Measurements from ENCODE around the gene INPP5A.
"Not testable (repeated sequence)": the region's sequence is repeated elsewhere in the genome, so short reads cannot be mapped to it uniquely, and the experiment has no call there.

The INPP5A gene

DNA sequence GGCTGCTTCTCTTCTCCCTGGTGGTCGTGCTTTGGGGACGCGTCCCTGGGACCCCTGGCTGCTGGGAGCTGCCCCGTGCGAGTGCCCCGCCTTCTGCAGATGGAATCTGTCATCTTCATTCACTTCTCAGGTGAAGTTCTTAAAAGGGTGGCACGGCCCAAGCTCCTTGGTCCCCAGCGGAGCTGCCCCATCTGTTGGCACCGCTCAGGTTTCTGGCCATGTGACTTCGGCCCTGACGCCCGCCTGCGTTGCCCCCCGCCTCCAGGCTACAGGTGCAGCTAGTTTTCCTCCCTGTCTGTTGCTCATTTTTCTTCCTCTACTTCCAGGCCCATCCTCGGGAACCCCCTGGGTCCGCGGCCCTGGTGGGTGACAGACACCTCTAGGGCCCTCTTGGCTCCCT is 255.2 kb downstream of the INPP5A start:
- DNase-seq = no peak

DNA sequence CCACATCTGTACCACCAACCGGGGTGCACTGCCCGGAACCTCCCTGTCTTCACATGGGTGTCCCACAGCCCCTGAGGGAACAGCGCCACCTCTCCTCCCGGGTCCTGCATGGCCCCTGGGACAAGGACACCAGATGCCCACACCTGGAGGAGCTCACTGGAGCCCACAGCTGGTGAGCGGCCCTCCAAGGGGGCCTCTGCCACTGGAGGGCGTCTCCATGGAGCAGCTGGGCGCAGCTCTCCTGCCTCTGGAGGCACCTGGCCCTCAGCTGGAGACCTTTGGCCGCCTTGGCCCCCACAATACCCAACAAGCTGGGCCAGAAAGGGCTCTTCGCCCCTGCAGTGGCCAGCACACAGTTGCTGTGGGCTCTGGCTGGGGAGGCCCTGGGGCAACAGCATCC is 255.6 kb downstream of the INPP5A start:
- no peak for DNase-seq

DNA sequence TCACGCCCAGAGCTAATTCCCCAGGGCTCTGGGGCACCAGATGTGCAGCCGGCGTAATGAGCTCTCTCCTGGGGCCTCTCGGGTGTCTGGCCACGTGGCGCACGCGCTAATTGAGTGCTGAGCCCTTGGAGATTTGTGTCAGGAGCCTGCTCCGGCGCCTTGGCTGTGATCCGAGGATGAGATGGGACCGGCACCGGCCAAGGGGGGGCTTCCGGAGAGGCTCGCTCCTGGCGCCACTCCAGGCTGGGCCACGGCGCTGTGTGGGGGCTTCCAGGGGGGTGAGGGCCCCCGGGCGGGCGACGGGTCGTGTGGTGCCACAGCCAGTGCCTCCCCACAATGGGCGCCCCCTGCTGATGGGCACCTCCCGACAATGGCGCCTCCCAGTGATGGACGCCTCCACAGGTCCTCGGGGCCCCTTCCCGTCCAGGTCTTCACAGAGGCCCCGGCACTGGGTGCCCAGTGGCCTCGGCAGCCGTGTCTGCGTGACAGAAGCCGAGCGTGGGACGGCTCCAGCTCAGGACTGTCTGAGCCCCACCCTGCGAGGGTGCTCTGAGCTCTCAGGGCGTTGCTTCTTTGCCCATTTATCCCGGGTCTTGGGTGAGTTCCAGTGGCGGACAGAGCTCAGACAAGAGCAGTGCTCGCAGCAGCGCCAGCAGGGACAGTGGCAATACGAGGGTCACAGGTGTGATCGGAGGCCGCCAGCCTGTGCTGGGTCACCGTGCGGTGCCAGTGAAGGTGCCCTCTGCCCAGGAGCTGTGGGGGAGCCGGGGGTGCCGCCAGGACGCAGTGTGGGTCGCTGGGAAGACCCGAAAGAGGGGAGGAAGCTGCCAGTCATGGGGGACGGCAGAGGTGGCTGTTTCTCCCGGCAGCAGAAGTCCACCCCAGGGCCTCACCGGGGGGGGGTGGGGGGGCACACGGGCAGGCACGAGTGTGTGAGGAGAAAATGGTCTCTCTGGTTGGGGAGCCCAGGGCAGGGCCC is 256.6 kb downstream of the INPP5A start:
- DNase-seq = peak; percentile 26

DNA sequence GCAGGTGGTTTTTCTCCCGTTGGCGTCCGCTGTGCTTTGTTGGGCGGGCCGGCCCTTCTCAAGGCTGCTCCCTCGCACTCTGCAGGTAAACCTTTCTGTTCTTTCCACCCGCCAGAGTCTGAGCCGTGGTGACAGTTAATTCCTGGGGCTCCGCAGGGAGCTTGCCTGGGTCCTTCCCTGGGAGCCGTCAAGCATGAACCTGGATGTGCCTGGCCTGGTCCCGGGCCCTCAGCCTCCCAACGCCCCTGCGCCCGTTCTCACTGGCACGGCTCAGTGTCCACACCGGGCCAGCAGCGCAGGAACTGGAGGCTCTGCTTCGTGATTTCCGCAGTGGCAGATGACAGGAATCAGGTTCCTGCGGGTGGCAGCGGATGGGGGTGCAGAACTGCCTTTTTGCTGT is 259.3 kb downstream of the INPP5A start:
- DNase-seq = no peak

DNA sequence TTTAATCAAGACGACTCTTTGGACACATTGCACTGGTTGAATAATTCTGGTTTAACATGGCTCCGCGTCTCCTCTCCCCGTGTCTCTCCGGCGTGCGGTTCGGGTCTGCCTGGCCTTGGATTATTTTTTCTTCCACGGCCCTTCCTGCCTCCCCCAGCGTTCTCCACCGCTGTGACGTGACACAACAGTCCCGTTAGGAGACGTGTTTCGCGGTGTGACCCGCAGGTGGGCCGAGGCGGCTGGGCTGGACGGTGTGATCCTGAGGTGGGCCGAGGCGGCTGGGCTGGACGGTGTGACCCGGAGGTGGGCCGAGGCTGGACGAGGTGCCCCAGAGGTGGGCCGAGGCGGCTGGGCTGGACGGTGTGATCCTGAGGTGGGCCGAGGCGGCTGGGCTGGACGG is 260.4 kb downstream of the INPP5A start:
- DNase-seq = not testable (repeated sequence)

DNA sequence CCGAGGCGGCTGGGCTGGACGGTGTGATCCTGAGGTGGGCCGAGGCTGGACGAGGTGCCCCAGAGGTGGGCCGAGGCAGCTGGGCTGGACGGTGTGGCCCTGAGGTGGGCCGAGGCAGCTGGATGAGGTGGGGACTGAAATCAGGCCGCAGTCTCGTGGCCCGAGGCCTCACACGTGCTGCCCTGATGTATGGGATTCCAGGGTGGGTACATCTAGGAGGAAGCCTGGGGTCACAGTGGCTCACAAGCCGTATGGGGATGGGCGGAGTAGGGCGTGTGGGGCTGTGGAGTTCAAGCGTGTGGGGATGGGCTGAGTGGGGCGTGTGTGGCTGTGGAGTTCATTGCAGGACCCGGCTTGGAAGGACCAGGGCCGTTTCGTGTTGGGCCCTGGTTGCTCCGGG is 260.8 kb downstream of the INPP5A start:
- no peak for DNase-seq

DNA sequence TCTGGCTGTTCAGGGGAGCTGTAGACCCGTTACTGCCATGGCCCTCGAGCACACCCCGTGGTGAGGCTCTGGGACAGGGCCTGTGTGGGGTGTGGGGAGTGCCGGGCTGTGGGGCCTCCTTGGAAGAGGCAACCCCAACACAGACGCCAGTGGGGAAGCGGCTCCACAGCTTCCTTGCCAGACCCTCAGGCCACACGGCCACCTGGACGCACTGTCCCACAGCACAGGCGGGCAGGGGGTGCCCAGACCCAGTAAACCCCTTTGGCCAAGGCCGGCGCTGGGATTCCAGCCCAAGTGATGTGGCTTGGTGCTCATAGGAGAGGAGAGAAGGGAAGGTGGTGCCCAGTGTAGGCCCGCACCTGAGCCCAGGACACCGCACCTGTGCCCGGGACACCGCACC is 261.3 kb downstream of the INPP5A start:
- no peak for DNase-seq

DNA sequence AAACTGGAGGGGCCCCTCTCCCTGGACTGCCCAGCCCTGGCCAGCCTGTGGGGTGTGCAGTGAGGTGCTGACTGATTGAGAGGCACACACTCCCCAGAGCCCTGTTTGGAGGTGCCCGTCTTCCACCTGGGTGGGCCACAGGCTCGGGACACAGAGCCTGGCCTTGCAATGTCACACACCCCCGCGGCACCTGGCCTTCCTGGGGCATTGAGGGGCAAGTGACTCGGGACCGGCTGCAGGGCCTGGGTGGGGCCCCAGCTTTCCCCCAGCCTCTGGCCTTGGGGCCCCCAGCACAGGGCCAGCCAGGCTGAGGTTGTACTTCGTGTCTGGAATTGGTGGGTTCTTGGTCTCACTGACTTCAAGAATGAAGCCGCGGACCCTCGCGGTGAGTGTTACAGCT is 262.3 kb downstream of the INPP5A start:
- no peak for DNase-seq

DNA sequence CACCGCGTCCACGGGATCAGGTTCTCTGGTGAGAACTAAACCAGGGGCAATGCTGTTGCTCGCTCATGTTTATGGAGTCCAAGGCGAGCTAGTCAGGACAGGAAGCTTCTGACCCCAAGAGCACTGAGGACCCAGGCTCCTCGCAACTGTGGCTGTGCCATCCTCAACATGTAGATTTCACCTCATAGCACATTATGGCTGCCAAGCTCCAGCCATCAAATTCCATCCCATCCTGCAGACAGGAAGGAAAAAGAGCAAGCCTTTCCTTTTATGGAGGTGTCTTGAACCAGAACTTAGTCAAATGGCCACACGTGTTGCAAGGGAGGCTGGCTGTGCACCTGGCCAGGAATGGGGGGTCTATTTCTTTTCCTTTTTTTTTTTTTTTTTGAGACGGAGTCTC is 264.5 kb downstream of the INPP5A start:
- DNase-seq = no peak

DNA sequence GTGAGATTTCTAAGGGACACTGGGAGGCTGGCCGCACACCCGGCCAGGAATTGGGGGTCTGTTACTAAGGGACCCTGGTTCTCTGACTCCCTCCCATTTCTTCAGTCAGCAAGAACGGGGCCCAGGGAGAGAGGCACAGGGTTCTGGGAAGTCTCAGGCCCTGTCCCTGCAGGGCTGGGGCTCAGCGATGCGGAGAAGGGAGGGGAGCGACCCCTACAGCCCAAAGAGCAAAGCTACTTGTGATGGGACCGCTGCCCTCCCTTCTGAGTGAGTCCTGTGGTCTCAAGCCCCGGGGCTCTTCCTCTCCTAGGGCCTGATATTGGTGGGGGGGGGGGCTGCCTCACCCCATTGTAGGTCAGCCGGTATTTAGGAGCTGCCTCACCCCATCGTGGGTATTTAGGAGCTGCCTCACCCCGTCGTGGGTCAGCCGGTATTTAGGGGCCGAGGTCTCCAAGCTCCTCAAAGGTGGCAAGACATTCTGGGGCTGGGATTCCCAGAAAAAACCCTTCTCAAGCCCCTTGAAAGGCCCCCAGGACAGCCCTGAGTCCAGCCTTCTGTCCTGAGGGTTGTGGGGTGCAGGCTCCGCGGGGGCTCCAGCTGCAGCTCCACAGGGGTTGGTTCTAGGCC is 265.2 kb downstream of the INPP5A start:
- DNase-seq = no peak

DNA sequence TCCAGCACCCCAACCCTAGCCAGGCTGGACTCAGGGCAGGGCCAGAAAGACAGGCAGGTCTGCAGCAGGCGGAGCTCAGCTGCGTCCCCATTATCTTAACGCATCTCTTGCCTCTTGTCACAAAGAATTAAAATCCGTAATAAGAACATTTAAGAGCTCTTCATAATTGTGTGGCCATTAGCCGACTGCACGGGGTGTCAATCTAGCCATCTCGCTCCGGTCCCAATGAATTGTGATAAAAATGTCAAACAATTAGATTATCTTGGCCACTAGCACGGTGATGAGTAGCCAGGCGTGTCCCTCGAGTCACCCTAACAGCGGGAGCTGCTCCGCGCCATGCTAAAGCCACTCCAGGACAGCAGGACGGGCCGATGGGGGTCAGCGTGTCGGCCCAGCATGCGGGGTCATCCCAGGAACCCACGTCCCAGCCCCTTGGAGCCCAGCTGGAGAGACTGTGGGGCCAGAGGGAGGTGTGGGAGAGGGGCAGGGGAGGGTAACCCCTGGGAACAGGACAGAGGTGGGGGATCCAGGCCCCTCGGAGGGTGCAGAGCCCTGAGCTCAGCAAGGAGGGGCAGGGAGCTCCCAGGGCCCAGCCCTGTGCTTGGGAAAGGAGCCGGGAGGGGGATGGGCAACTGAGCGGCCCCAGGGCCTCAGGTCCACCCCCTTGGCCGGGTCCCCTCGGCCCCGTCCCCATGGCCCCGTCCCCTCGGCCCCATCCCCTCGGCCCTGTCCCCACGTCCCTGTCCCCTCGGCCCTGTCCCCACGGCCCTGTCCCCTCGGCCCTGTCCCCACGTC is 266.0 kb downstream of the INPP5A start:
- no peak for DNase-seq

DNA sequence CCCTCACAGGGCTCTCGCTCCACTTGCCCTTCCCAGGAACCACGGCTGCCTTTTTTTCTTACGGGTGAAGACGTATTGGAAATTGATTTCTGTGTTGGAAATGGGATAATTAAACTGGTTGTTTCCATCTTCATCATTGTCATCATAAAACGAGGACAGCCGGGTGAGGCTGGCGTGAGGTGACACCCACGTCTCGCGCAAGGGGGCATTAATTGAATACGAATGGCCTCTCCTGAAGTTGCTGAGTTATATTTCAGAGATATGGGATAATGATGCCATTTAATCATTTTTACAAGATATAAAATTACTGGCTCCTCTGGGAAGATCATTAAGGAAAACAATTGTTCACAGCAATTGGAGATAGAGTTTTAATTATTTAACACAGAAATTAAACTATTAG is 266.7 kb downstream of the INPP5A start:
- DNase-seq = no peak

DNA sequence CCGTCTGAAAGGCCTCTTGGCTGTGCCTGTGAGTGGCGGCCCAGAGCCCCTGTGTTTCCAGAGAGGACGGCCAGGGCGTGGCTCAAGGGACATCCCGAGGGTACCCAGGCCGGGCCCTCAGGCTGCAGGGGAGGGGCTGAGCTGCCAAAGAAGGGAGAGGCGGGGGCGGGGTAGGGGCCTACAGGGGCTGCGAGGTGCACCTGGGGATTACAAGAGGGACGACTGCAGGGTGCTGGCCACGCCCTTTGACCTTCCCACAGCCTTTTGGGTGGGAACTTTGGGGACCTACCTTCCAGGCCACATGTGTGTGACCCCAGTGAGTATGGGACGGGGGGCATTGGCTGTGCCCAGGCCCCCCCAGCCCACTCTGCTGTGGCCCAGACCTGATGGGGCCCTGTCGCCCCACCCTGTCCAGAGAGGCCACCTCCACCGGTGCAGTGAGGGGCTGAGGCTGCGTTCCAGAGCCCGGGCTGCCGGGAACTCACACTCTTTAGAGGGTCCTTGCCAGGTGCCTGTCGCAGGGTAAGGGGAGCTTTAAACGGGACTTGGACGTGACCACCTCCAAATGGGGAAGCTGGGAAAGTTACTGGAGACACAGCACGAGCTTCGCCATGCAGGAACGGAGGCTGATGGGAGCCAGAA is 267.3 kb downstream of the INPP5A start:
- DNase-seq = no peak

DNA sequence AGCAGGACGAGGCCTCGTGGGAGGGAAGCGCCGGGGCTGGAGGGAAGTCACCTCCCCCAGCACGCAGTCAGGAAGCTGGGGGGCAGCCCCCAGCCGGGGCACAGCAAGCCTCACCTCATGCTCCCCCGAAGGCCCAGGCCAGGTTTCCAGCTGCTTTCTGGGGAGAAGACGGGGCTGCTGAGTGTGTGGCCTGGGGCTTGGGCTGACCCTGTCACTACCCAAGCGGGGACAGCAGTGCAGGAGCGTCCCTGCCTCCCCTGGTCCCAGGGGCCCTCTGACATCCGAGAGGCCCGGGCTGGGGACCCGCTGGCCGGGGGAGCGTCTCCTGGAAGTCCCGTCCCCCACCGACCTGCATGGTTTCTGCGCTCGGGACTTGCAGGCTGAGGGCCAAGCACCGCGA is 268.0 kb downstream of the INPP5A start:
- no peak for DNase-seq

DNA sequence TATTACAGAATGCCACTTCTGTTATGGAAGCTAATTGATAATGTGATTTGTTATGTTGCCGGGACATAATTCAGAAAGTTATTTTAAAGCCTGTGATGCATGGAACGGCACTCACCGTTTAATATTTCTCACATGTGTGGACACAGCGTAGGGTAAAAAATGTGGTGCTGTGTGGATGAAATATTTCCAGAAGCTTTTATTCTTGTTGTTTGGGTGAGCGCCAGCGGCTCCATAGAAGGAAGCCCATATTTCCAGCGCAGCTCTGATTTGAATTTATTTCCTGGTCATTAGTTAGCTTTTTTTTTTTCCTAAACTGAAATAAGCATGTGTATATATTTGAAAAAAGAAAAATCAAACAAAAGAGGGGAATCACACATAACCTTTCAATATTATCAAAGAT is 268.5 kb downstream of the INPP5A start:
- DNase-seq = peak; percentile 14

DNA sequence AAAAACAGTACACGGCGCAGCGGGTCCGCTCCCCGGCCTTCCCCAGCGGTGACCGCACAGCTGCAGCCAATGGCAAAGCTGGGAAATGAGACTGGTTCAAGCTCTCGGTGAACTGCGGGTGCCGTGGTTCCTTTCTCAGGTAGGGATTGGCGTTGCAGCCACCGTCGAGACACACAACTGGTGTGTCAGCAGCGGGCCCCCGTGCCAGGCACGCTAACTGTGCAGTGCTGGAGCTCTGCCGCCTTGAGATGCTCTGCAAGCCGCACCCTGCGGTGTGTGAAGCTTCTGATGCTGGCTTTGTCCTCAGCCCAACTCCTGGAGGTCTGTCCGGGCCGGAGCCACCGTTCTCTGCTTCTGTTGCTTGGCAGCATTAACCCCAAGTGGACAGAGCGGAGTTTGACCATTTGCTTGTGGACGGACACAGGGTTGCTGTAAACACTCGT is 269.0 kb downstream of the INPP5A start:
- DNase-seq = no peak

DNA sequence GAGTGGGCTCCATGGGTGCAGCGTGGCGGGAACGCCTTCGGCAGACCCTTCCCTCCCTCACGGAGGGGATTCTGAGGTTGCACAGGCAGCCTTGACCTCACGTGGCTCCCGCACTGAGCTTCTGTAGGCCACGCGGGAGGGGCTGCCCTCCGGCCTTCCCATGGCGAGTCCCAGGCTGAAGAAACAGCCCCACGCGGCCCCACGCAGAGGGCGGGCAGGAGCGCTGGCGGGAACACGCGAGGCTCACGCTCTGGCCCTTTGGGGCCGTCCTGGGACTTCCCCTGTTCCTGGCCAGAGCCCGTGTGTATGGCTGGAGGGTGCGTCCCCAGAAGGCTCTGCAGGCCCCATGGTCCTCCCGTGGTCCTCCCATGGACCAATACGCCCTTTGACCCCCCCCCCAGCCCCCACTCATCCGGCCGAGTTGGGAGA is 270.0 kb downstream of the INPP5A start:
- no peak for DNase-seq

DNA sequence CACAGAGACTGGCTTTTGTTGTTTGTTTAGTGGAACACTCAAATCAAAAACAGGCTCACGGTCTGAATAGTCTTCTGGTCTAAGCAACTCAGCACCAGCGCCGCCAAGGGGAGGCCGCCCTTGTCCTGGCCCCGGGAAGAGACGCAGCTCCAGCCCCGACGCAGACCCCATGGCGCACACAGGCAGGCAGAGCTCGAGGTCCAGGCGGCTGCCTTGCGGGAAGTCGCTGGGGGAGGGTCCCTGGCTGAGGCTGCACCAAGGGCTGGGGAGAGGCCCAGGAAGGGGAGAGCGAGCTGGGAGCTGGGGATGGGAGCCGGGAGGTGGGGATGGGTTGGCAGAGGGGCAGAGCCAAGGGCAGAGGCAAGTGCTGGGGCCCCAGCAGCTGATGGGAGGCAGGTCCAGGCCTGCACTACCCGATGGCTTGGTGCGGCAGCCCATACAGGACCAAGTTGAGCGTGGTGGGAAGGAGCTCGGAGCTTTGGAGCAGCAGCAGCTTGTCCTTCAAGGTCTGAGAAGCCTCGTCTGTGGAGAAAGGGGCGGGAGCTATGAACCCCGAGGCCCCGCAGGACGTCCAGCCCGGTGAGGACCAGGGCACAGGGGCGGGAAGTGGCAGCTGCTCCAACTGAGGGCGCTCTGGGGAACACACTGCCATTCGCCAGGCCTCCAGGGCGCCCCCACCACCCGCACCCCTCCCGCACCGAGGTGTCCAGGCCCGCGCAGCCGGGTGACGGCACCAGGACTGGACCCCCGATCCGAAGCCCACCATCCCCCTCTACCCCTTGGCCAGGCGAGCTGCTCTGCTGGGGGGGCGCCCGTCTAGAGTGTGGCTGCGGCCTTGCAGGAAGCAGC is 271.0 kb downstream of the INPP5A start:
- no peak for DNase-seq

DNA sequence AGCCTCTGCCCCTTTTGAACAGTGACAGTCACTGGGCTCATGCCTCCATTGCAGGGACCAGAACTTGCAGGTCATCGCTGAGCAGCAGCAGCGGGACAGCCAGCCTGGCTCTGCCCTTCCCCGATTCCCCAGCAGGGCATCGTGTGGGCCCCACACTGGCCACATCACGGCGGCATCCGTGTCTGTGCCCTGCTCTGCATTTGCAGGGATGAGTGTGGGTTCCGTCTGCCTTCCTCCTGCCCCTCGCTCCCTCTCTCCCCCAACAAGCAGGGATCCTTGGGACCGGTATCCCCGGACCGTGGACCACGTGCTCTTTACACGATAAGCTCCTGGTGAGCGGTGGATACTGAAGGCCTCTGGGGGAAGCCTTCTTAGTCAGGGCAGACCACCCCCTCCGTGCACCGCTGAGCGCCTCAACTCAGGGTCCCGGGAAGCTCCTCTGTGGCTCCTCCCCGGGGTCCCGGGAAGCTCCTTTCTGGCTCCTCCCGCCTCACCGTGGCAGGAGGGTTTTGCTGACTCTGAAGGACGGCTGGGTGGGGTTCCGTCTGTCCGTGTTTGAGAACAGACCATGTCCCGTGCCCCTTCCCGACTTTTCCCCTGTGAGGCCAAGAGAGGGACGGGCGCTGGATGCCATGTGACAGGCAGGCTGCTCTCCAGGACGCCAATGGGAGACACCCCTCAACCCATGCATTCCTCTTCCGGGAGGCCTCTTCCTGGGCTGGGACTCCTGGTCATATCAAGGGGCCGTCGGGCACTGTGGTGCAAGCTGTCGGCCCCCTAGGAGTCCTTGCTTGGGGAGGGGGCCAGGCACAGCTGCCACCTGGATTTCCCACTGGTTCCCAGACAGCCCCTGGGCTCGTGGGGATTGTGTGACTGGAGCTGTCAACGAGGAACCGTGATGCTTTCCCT is 271.9 kb downstream of the INPP5A start:
- no peak for DNase-seq

DNA sequence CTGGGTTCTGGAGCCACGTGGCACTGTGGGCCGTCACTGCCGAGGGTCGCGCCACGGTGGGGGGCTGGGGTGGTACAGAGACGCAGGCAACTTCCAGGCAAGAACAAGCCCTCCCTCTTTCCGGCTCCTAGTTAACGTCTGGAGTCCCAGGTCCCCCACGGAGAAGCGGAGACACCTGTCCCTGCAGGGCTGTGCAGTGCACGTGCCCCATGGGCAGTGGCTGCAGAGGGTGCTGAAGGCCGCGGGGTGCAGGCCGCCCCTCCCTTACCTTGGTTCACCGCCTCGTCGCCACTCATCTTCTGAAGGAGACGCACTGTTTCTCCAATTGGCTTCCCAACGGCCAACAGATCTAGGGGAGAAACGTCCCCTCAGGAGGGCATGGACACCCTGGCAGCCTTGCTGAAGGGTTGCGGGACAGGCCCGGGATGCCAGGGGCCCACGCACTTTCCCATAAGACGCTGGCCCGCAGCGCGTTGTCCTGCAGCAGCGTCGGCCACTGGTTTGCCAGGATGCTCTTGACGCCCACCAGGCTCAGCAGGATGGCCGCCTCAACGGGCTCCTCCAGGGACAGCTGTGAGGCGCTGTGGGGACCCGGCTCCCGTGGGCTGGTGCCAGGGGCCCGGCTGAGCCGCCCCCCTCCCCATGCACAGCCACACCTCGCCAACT is 272.7 kb downstream of the INPP5A start:
- no peak for DNase-seq

Data from fibroblast of skin of right biceps (primary cell).